ENCODE measurements around the gene KLHL26. TPM values are rescaled to one million over a fixed set of nuclear protein-coding genes. Genes with fewer than 3 reads are reported as not detected.

Gene KLHL26
- total RNA-seq, 1 donor from 2014 or later: 12.0 TPM

GRCh38 chr19:18685597-18686190, 48.9 kb downstream of the KLHL26 start:
- H3K27ac Mint-ChIP-seq (ENCODE audit: unreplicated experiment): no peak overlapping the region
- H3K36me3 Mint-ChIP-seq (ENCODE audit: unreplicated experiment): no peaks in the 10 kb centered on the region
- H3K4me3 Mint-ChIP-seq (ENCODE audit: unreplicated experiment): peak overlapping the region; percentile 31

GRCh38 chr19:18687740-18688465, 51.1 kb downstream of the KLHL26 start:
- Mint-ChIP-seq H3K9me3 (ENCODE audit: unreplicated experiment) (peaks cover 7% of the 10 kb centered on the region), H3K27me3 (ENCODE audit: unreplicated experiment) (peaks cover 6% of the 10 kb centered on the region), H3K4me3 (ENCODE audit: unreplicated experiment) (no peak overlapping the region), H3K4me1 (ENCODE audit: low read depth, unreplicated experiment) (peaks cover 6% of the 10 kb centered on the region), H3K27ac (ENCODE audit: unreplicated experiment) (peak overlapping the region; percentile 64), H3K36me3 (ENCODE audit: unreplicated experiment) (no peaks in the 10 kb centered on the region)
- no peak for DNase-seq
- no peak for TF ChIP-seq CTCF (IDR thresholded peaks at IDR 0.05; ENCODE audit: partially characterized antibody, unreplicated experiment)

More at GRCh38 chr19:18685597-18686190, 48.9 kb downstream of the KLHL26 start:
- TF ChIP-seq CTCF (IDR thresholded peaks at IDR 0.05; ENCODE audit: partially characterized antibody, unreplicated experiment): no peak
- Mint-ChIP-seq H3K4me1 (ENCODE audit: low read depth, unreplicated experiment) (peaks cover 6% of the 10 kb centered on the region), H3K27me3 (ENCODE audit: unreplicated experiment) (peaks cover 6% of the 10 kb centered on the region), H3K9me3 (ENCODE audit: unreplicated experiment) (peaks cover 10% of the 10 kb centered on the region)
- no peak for DNase-seq

- TF ChIP-seq CTCF (IDR thresholded peaks at IDR 0.05; ENCODE audit: partially characterized antibody, unreplicated experiment): no peak
- Mint-ChIP-seq H3K4me3 (ENCODE audit: unreplicated experiment) (no peak overlapping the region), H3K9me3 (ENCODE audit: unreplicated experiment) (peaks cover 1% of the 10 kb centered on the region), H3K4me1 (ENCODE audit: low read depth, unreplicated experiment) (peaks cover 8% of the 10 kb centered on the region), H3K27me3 (ENCODE audit: unreplicated experiment) (peaks cover 9% of the 10 kb centered on the region), H3K36me3 (ENCODE audit: unreplicated experiment) (no peaks in the 10 kb centered on the region), H3K27ac (ENCODE audit: unreplicated experiment) (no peak overlapping the region)
- DNase-seq: no peak
Observed at GRCh38 chr19:18696023-18696422, 59.2 kb downstream of the KLHL26 start.

GRCh38 chr19:18697680-18698079, 60.9 kb downstream of the KLHL26 start:
- Mint-ChIP-seq H3K9me3 (ENCODE audit: unreplicated experiment) (peaks cover 1% of the 10 kb centered on the region), H3K36me3 (ENCODE audit: unreplicated experiment) (no peaks in the 10 kb centered on the region), H3K4me3 (ENCODE audit: unreplicated experiment) (no peak overlapping the region), H3K4me1 (ENCODE audit: low read depth, unreplicated experiment) (peaks cover 12% of the 10 kb centered on the region), H3K27ac (ENCODE audit: unreplicated experiment) (no peak overlapping the region), H3K27me3 (ENCODE audit: unreplicated experiment) (peaks cover 9% of the 10 kb centered on the region)
- no peak for TF ChIP-seq CTCF (IDR thresholded peaks at IDR 0.05; ENCODE audit: partially characterized antibody, unreplicated experiment)
- no peak for DNase-seq
